LNCAP (cell line): ENCODE results near the gene ZNF32.

Experiments
- TF ChIP-seq, protein P1 (sequence below): fragments of 450-650 bp; IDR thresholded peaks from 2 replicates; pipeline ENCODE4 v1.5.1; 2017; ENCODE audit warnings: mild to moderate bottlenecking

ZNF32 gene

DNA sequence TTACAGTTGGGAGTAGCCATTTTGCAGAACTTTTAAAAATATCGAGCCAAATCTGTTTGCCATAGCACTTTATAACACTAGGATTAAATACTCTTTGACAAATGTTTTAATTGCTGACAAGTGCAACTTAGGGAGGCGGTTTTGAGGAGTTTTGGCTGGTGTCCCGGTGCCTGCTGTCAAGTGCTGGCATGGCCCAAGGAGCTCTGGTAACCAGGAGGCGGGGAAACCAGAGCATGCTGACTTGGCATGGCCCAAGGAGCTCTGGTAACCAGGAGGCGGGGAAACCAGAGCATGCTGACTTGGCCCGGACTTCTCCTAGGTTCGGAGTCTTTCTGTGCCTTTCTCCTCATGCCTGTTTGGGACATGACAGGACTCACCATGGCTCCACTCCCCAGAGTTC is 30.8 kb upstream of the ZNF32 start:
- TF ChIP-seq, protein P1, sequence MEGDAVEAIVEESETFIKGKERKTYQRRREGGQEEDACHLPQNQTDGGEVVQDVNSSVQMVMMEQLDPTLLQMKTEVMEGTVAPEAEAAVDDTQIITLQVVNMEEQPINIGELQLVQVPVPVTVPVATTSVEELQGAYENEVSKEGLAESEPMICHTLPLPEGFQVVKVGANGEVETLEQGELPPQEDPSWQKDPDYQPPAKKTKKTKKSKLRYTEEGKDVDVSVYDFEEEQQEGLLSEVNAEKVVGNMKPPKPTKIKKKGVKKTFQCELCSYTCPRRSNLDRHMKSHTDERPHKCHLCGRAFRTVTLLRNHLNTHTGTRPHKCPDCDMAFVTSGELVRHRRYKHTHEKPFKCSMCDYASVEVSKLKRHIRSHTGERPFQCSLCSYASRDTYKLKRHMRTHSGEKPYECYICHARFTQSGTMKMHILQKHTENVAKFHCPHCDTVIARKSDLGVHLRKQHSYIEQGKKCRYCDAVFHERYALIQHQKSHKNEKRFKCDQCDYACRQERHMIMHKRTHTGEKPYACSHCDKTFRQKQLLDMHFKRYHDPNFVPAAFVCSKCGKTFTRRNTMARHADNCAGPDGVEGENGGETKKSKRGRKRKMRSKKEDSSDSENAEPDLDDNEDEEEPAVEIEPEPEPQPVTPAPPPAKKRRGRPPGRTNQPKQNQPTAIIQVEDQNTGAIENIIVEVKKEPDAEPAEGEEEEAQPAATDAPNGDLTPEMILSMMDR: no peak

GRCh38 chr10:43678654-43679053 is 30.0 kb upstream of the ZNF32 start:
- TF ChIP-seq, protein P1: no peak

DNA sequence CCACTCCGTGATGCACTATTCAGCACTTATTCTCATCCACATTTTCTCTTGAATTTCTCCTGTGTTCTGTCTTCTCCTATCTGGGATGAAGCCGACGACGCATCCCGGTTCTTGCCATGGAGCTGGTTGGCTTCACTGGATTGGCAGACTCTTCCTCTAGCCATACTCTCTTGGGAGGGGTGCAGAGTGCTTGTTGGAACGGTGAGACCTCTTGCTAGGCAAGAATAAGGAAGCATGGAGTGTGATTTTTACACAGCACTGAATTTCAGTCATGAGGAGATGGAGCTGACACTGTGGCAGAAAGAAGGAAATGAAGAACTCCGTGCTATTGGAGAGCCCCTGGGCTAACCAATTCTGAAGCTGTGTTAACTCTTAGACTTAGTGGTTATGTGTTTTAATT is 28.2 kb upstream of the ZNF32 start:
- TF ChIP-seq, protein P1: no peak

DNA sequence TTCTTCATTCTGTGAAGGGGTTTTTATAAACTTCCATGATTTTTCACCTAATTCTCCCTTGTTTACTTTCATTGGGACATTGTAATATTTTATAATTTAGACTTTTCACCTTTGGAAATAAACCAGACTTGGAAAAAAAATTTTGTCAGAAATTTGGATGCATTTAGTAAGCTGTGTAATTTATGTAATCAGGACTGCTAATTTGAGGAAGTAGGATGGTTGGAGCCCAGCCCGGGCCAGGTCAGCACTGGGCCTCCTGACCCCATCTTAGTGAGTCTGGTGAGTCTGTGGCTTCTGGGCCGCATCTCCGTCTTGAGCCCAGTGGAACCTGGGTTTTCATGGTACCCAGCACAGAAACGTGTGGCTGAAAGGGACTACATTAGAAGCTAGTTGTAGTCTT is 27.6 kb upstream of the ZNF32 start:
- TF ChIP-seq, protein P1: no peak

DNA sequence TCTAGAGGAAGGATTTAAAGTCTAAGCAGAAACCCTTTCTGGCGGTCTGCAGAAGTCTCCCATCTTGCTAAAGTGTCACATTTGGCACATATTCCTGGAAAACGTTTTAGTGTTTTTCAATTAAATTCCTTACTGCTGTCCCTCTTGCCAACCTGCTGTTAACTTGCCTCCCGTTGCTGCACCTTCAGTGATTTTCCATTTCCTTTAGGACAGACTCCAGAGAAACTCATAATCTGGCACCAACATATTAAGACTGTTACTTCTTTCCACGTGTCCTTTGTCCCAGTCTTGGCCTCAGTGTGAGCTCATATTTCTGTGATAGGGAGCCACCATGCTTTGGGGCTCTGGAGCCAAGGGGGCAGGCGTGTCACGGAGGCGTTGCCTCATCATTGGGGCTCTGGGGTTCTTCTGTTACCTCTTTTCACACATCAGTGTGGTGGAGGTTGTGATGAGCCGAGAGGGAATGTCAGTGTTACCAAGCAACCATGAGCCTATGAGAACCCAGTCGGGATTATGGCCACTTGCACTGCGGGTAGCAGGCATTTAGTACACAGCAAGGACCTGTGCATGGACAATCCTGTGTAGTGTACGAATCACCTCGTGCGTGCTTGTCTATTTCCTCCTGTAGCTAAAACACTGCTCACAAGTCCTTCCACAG is 26.0 kb upstream of the ZNF32 start:
- TF ChIP-seq, protein P1: no peak

- TF ChIP-seq, protein P1: no peak
Measured at GRCh38 chr10:43673471-43673870, 24.8 kb upstream of the ZNF32 start.

DNA sequence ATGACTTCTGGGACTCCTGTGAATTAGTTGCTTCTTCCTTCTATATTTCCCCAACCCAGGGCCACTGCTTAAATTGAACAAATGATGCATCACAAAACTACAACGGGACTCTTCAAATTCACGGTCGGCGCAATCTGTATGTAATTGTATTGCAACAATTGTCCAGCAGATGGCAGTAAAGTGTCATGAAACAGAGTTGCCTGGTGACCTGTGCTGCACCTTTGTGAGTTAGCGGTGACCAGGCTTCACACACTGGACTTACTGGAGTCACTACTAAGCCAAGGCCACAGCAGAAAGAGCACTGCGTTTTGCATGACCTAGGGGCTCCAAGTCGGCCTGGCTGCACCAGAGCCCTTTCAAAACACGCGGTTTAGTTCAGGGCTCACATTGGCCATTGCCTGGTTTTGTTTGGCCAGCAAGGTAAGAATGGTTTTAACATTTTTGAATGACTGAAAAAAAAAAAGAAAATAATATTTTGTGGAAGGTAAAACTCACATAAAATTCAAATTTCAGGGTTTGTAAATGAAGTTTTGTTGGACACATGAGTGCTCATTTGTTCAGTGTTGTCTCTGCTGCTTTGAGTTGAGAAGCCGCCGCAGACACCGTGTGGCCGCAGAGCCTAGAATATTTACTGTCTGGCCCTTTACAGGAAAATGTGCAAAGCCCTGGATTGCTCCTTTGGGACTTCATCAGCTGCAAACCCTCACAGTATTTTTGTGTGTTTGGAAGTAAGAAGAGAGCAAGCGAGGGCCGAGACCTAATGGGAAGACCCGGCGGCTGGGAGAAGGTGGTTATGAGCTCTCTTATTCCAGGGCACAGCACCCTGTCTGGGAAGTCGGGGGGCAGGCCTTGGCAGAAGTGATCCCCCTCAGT is 23.2 kb upstream of the ZNF32 start:
- TF ChIP-seq, protein P1: peak; percentile 68
